Measurements from ENCODE around the gene C9orf57.

C9orf57 gene

GRCh38 chr9:72052122-72052521 is 8.3 kb downstream of the C9orf57 start:
- no peak for DNase-seq (ENCODE audit: low spot score)

GRCh38 chr9:72048850-72049249 is 11.6 kb downstream of the C9orf57 start:
- no peak for DNase-seq (ENCODE audit: low spot score)
- no peak for TF ChIP-seq CTCF (IDR thresholded peaks at IDR 0.05)
- no peak overlapping the region for H3K27ac ChIP-seq
- no peak overlapping the region for H3K4me3 ChIP-seq

More at GRCh38 chr9:72052122-72052521, 8.3 kb downstream of the C9orf57 start:
- Histone ChIP-seq H3K27ac (no peak overlapping the region), H3K4me3 (no peak overlapping the region)
- no peak for TF ChIP-seq CTCF (IDR thresholded peaks at IDR 0.05)

GRCh38 chr9:72046630-72047456 is 13.6 kb downstream of the C9orf57 start:
- no peak for TF ChIP-seq CTCF (IDR thresholded peaks at IDR 0.05)
- Histone ChIP-seq H3K27ac (no peak overlapping the region), H3K4me3 (no peak overlapping the region)
- no peak for DNase-seq (ENCODE audit: low spot score)

GRCh38 chr9:72044095-72044494 is 16.3 kb downstream of the C9orf57 start:
- H3K27ac ChIP-seq: no peak overlapping the region

GRCh38 chr9:72043576-72043975 is 16.8 kb downstream of the C9orf57 start:
- Histone ChIP-seq H3K4me3 (no peak overlapping the region), H3K27ac (no peak overlapping the region)
- no peak for DNase-seq (ENCODE audit: low spot score)
- no peak for TF ChIP-seq CTCF (IDR thresholded peaks at IDR 0.05)

More at GRCh38 chr9:72044095-72044494, 16.3 kb downstream of the C9orf57 start:
- H3K4me3 ChIP-seq: no peak overlapping the region
- no peak for DNase-seq (ENCODE audit: low spot score)
- TF ChIP-seq CTCF (IDR thresholded peaks at IDR 0.05): no peak

- H3K4me3 ChIP-seq: no peak overlapping the region
- no peak for TF ChIP-seq CTCF (IDR thresholded peaks at IDR 0.05)
- no peak overlapping the region for H3K27ac ChIP-seq
- no peak for DNase-seq (ENCODE audit: low spot score)
Measured at GRCh38 chr9:72042928-72043327, 17.5 kb downstream of the C9orf57 start.

- Histone ChIP-seq H3K27ac (no peak overlapping the region), H3K4me3 (no peak overlapping the region)
- no peak for TF ChIP-seq CTCF (IDR thresholded peaks at IDR 0.05)
- no peak for DNase-seq (ENCODE audit: low spot score)
Measured at GRCh38 chr9:72041775-72042194, 18.6 kb downstream of the C9orf57 start.
